Measurements from ENCODE around the gene UHRF1.
"Not testable (repeated sequence)": the region's sequence is repeated elsewhere in the genome, so short reads cannot be mapped to it uniquely, and the experiment has no call there.

Gene UHRF1

GRCh38 chr19:4972509-4973230, 63.4 kb downstream of the UHRF1 start:
- no peak for DNase-seq (ENCODE audit: low read depth)

- no peak for DNase-seq (ENCODE audit: low read depth)
Observed at GRCh38 chr19:4974880-4975469, 65.7 kb downstream of the UHRF1 start.

- not testable (repeated sequence) for DNase-seq (ENCODE audit: low read depth)
Observed at GRCh38 chr19:4975601-4976000, 66.3 kb downstream of the UHRF1 start.

GRCh38 chr19:4976401-4977298, 67.3 kb downstream of the UHRF1 start:
- DNase-seq (ENCODE audit: low read depth) = no peak

- DNase-seq (ENCODE audit: low read depth) = no peak
Observed at GRCh38 chr19:4977299-4978174, 68.2 kb downstream of the UHRF1 start.

GRCh38 chr19:4979211-4979807, 70.0 kb downstream of the UHRF1 start:
- DNase-seq (ENCODE audit: low read depth) = no peak

GRCh38 chr19:4980067-4980466, 70.8 kb downstream of the UHRF1 start:
- no peak for DNase-seq (ENCODE audit: low read depth)

GRCh38 chr19:4980838-4981680, 71.8 kb downstream of the UHRF1 start:
- DNase-seq (ENCODE audit: low read depth) = no peak

GRCh38 chr19:4981681-4981958, 72.3 kb downstream of the UHRF1 start:
- DNase-seq (ENCODE audit: low read depth) = no peak

- DNase-seq (ENCODE audit: low read depth) = no peak
Observed at GRCh38 chr19:4983346-4984105, 74.2 kb downstream of the UHRF1 start.

GRCh38 chr19:4984106-4984380, 74.7 kb downstream of the UHRF1 start:
- no peak for DNase-seq (ENCODE audit: low read depth)

GRCh38 chr19:4984438-4984990, 75.2 kb downstream of the UHRF1 start:
- DNase-seq (ENCODE audit: low read depth) = no peak

- no peak for DNase-seq (ENCODE audit: low read depth)
Observed at GRCh38 chr19:4985551-4985991, 76.3 kb downstream of the UHRF1 start.

- no peak for DNase-seq (ENCODE audit: low read depth)
Observed at GRCh38 chr19:4986056-4986455, 76.8 kb downstream of the UHRF1 start.

GRCh38 chr19:4986471-4986891, 77.2 kb downstream of the UHRF1 start:
- no peak for DNase-seq (ENCODE audit: low read depth)

- no peak for DNase-seq (ENCODE audit: low read depth)
Observed at GRCh38 chr19:4987256-4987655, 78.0 kb downstream of the UHRF1 start.

- DNase-seq (ENCODE audit: low read depth) = no peak
Observed at GRCh38 chr19:4987692-4988370, 78.5 kb downstream of the UHRF1 start.

GRCh38 chr19:4988770-4989251, 79.5 kb downstream of the UHRF1 start:
- DNase-seq (ENCODE audit: low read depth) = no peak

GRCh38 chr19:4990306-4990705, 81.0 kb downstream of the UHRF1 start:
- no peak for DNase-seq (ENCODE audit: low read depth)

Measured in stimulated activated CD8-positive, alpha-beta memory T cell treated with anti-CD3 and anti-CD28 coated beads, Interleukin-12 subunit alpha, Interleukin-12 subunit beta, amount 100 ng/mL, for 4 hours (primary cell).